HepG2 (cell line): ENCODE results near the gene SYNDIG1.

ENCODE experiments used
- EZH2 ChIP-seq: conservative IDR thresholded peaks from 2 replicates; pipeline ENCODE4 v1.6.1; 2012; ENCODE audit warnings: mild to moderate bottlenecking, low read depth, low read length, moderate library complexity
- FOSL2 ChIP-seq: sonication (generic); formaldehyde crosslinking; IDR thresholded peaks from 2 replicates; pipeline ENCODE4 v1.4.0; 2020; ENCODE audit warnings: missing genetic modification reagents
- FOXJ3 ChIP-seq: sonication (generic); formaldehyde crosslinking; IDR thresholded peaks from 2 replicates; pipeline ENCODE4 v1.4.0; 2020; ENCODE audit warnings: missing genetic modification reagents, mild to moderate bottlenecking, borderline replicate concordance
- IRF2 ChIP-seq: IDR thresholded peaks from 2 replicates; pipeline ENCODE4 v1.6.1; 2018; ENCODE audit warnings: missing genetic modification reagents, missing compliant biosample characterization
- KDM5A ChIP-seq: fragments of 200-600 bp; sonication (generic); IDR thresholded peaks from 2 replicates; pipeline ENCODE4 v1.7.0; 2018; ENCODE audit warnings: antibody characterized with exemption, mild to moderate bottlenecking, low read length, borderline replicate concordance
- MED8 ChIP-seq: sonication (generic); formaldehyde crosslinking; IDR thresholded peaks from 2 replicates; pipeline ENCODE4 v1.8.1; 2023; ENCODE audit warnings: mild to moderate bottlenecking, missing genetic modification reagents; ENCODE audit not compliant: insufficient replicate concordance
- SP1 ChIP-seq, 2 experiments: fragments of 450-650 bp in 1 of 2; sonication (generic) in 1 of 2; formaldehyde crosslinking in 1 of 2; IDR thresholded peaks; 2 replicates each; pipeline versions ENCODE4 v1.4.0 to v1.6.1; 2016 to 2020; ENCODE audit warnings: missing genetic modification reagents in 1 of 2
- ZBTB1 ChIP-seq: sonication (generic); formaldehyde crosslinking; IDR thresholded peaks from 2 replicates; pipeline ENCODE4 v1.4.0; 2020; ENCODE audit warnings: missing genetic modification reagents, borderline replicate concordance
- ZFP37 ChIP-seq: sonication (generic); formaldehyde crosslinking; IDR thresholded peaks from 2 replicates; pipeline ENCODE4 v1.4.0; 2020; ENCODE audit warnings: missing genetic modification reagents, borderline replicate concordance
- ZNF12 ChIP-seq: sonication (generic); formaldehyde crosslinking; IDR thresholded peaks from 2 replicates; pipeline ENCODE4 v1.5.0; 2020; ENCODE audit warnings: missing genetic modification reagents
- ZNF510 ChIP-seq: sonication (generic); formaldehyde crosslinking; IDR thresholded peaks from 2 replicates; pipeline ENCODE4 v1.4.0; 2020; ENCODE audit warnings: low read depth, mild to moderate bottlenecking, missing genetic modification reagents
- TF ChIP-seq, protein P1 (sequence below): sonication (generic); formaldehyde crosslinking; IDR thresholded peaks from 2 replicates; pipeline ENCODE4 v1.5.0; 2020; ENCODE audit warnings: mild to moderate bottlenecking, missing genetic modification reagents, moderate library complexity
- TF ChIP-seq, protein P2 (sequence below): sonication (generic); formaldehyde crosslinking; IDR thresholded peaks from 2 replicates; pipeline ENCODE4 v1.4.0; 2020; ENCODE audit warnings: missing genetic modification reagents
- TF ChIP-seq, protein P3 (sequence below): IDR thresholded peaks from 2 replicates; pipeline ENCODE4 v1.6.1; 2012; ENCODE audit warnings: inconsistent platforms

DNA sequence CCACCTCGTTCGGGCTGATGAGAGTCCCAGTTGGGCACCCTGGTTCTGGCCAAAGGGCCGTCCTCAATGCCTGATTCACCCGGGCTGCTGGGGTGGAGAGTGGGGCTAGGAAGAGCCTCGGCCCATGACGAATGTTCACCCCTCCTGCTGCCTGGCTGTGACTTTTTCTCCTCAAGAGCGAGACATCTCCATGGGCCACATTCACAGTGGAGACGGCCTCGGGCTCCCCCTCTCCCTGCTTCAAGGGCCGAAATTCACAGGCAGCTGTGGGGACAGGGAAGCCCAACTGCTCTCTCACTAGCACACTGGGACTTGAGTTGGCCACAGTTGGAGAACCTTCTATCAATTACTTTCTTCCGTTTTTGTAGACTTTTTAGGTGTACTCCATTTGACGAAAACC is 138.0 kb downstream of the SYNDIG1 start:
- no peak for TF ChIP-seq ZFP37 (CRISPR knock-in tag)
- no peak for TF ChIP-seq FOSL2 (CRISPR knock-in tag)
- TF ChIP-seq, protein P1, sequence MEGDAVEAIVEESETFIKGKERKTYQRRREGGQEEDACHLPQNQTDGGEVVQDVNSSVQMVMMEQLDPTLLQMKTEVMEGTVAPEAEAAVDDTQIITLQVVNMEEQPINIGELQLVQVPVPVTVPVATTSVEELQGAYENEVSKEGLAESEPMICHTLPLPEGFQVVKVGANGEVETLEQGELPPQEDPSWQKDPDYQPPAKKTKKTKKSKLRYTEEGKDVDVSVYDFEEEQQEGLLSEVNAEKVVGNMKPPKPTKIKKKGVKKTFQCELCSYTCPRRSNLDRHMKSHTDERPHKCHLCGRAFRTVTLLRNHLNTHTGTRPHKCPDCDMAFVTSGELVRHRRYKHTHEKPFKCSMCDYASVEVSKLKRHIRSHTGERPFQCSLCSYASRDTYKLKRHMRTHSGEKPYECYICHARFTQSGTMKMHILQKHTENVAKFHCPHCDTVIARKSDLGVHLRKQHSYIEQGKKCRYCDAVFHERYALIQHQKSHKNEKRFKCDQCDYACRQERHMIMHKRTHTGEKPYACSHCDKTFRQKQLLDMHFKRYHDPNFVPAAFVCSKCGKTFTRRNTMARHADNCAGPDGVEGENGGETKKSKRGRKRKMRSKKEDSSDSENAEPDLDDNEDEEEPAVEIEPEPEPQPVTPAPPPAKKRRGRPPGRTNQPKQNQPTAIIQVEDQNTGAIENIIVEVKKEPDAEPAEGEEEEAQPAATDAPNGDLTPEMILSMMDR (CRISPR knock-in tag) = no peak
- TF ChIP-seq ZBTB1 (CRISPR knock-in tag) = no peak
- TF ChIP-seq IRF2 = no peak
- TF ChIP-seq FOXJ3 (CRISPR knock-in tag) = no peak
- TF ChIP-seq MED8 (CRISPR knock-in tag) = no peak
- TF ChIP-seq EZH2 = no peak
- no peak for TF ChIP-seq SP1 (IDR thresholded peaks at IDR 0.05)
- TF ChIP-seq SP1 (CRISPR knock-in tag; IDR thresholded peaks at IDR 0.05) = no peak
- TF ChIP-seq ZNF510 = no peak
- no peak for TF ChIP-seq ZNF12 (CRISPR knock-in tag)
- TF ChIP-seq, protein P2, sequence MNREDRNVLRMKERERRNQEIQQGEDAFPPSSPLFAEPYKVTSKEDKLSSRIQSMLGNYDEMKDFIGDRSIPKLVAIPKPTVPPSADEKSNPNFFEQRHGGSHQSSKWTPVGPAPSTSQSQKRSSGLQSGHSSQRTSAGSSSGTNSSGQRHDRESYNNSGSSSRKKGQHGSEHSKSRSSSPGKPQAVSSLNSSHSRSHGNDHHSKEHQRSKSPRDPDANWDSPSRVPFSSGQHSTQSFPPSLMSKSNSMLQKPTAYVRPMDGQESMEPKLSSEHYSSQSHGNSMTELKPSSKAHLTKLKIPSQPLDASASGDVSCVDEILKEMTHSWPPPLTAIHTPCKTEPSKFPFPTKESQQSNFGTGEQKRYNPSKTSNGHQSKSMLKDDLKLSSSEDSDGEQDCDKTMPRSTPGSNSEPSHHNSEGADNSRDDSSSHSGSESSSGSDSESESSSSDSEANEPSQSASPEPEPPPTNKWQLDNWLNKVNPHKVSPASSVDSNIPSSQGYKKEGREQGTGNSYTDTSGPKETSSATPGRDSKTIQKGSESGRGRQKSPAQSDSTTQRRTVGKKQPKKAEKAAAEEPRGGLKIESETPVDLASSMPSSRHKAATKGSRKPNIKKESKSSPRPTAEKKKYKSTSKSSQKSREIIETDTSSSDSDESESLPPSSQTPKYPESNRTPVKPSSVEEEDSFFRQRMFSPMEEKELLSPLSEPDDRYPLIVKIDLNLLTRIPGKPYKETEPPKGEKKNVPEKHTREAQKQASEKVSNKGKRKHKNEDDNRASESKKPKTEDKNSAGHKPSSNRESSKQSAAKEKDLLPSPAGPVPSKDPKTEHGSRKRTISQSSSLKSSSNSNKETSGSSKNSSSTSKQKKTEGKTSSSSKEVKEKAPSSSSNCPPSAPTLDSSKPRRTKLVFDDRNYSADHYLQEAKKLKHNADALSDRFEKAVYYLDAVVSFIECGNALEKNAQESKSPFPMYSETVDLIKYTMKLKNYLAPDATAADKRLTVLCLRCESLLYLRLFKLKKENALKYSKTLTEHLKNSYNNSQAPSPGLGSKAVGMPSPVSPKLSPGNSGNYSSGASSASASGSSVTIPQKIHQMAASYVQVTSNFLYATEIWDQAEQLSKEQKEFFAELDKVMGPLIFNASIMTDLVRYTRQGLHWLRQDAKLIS = no peak
- no peak for TF ChIP-seq KDM5A
- TF ChIP-seq, protein P3, sequence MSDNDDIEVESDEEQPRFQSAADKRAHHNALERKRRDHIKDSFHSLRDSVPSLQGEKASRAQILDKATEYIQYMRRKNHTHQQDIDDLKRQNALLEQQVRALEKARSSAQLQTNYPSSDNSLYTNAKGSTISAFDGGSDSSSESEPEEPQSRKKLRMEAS = no peak
